HG03354 (cell line): Measurements from ENCODE around the gene SLC8A2.

ENCODE experiments used
- ATAC-seq: cut with Tn5 transposase; IDR thresholded peaks from one replicate; pipeline ENCODE4 v1.9.1; 2021; ENCODE audit warnings: mild to moderate bottlenecking; ENCODE audit not compliant: unreplicated experiment, poor library complexity, severe bottlenecking

The SLC8A2 gene

GRCh38 chr19:47471733-47472457 is at the start of gene SLC8A2:
Gene SLC8A2, minus strand, starts transcription at chr19:47471893. Its CDS starts 5,490 bp downstream, at chr19:47466403.
- no peak for ATAC-seq

- no peak for ATAC-seq
These were observed 49.1 kb upstream of the SLC8A2 start for GRCh38 chr19:47520839-47521238.

- ATAC-seq: no peak
These were observed 48.7 kb upstream of the SLC8A2 start for GRCh38 chr19:47520343-47520806.

- no peak for ATAC-seq
These were observed 47.2 kb upstream of the SLC8A2 start for GRCh38 chr19:47518854-47519253.

GRCh38 chr19:47518139-47518538 is 46.4 kb upstream of the SLC8A2 start:
- ATAC-seq: no peak

- ATAC-seq: peak; percentile 85
These were observed 43.3 kb upstream of the SLC8A2 start, which contains the start of gene NAPA for GRCh38 chr19:47514869-47515588. Gene NAPA, minus strand, starts transcription at chr19:47515063. Its CDS starts 123 bp downstream, at chr19:47514940.

GRCh38 chr19:47514151-47514868 is 42.6 kb upstream of the SLC8A2 start:
- ATAC-seq: no peak

- ATAC-seq: no peak
These were observed 41.2 kb upstream of the SLC8A2 start for GRCh38 chr19:47512948-47513319.

- no peak for ATAC-seq
These were observed 40.7 kb upstream of the SLC8A2 start for GRCh38 chr19:47512183-47512947.

- ATAC-seq: no peak
These were observed 40.0 kb upstream of the SLC8A2 start for GRCh38 chr19:47511681-47512080.

GRCh38 chr19:47511128-47511517 is 39.4 kb upstream of the SLC8A2 start:
- ATAC-seq: no peak

GRCh38 chr19:47510516-47511127 is 38.9 kb upstream of the SLC8A2 start:
- ATAC-seq: no peak

GRCh38 chr19:47509973-47510372 is 38.3 kb upstream of the SLC8A2 start:
- ATAC-seq: no peak

GRCh38 chr19:47509170-47509847 is 37.6 kb upstream of the SLC8A2 start:
- no peak for ATAC-seq

GRCh38 chr19:47508721-47509120 is 37.0 kb upstream of the SLC8A2 start:
- ATAC-seq: no peak

GRCh38 chr19:47507924-47508553 is 36.3 kb upstream of the SLC8A2 start:
- no peak for ATAC-seq

- ATAC-seq: no peak
These were observed 35.3 kb upstream of the SLC8A2 start for GRCh38 chr19:47507012-47507411.

GRCh38 chr19:47506459-47506858 is 34.8 kb upstream of the SLC8A2 start:
- ATAC-seq: no peak
